ENCODE data around the gene ZNF511.
"Not testable (repeated sequence)": the region's sequence is repeated elsewhere in the genome, so short reads cannot be mapped to it uniquely, and the experiment has no call there.

The ZNF511 gene

GRCh38 chr10:133316732-133317131 lies 8.0 kb downstream of the ZNF511 start:
- DNase-seq = no peak

- peak; percentile 36 for DNase-seq
These were observed 9.9 kb downstream of the ZNF511 start for GRCh38 chr10:133318494-133319127.

GRCh38 chr10:133320852-133321422 lies 12.2 kb downstream of the ZNF511 start:
- DNase-seq = not testable (repeated sequence)

GRCh38 chr10:133322064-133322709 lies 13.5 kb downstream of the ZNF511 start:
- DNase-seq = not testable (repeated sequence)

GRCh38 chr10:133324198-133324792 lies 15.6 kb downstream of the ZNF511 start:
- no peak for DNase-seq

- DNase-seq = no peak
These were observed 16.1 kb downstream of the ZNF511 start for GRCh38 chr10:133324857-133325260.

- DNase-seq = no peak
These were observed 16.9 kb downstream of the ZNF511 start for GRCh38 chr10:133325440-133326222.

GRCh38 chr10:133326223-133326551 lies 17.5 kb downstream of the ZNF511 start:
- no peak for DNase-seq

GRCh38 chr10:133326745-133327650 lies 18.3 kb downstream of the ZNF511 start:
- DNase-seq = no peak

GRCh38 chr10:133327651-133328357 lies 19.1 kb downstream of the ZNF511 start:
- no peak for DNase-seq

- no peak for DNase-seq
These were observed 19.9 kb downstream of the ZNF511 start for GRCh38 chr10:133328358-133329343.

- DNase-seq = peak; percentile 76
These were observed 20.9 kb downstream of the ZNF511 start for GRCh38 chr10:133329491-133330202.

- DNase-seq = no peak
These were observed 24.4 kb downstream of the ZNF511 start for GRCh38 chr10:133332936-133333699.

- no peak for DNase-seq
These were observed 26.0 kb downstream of the ZNF511 start for GRCh38 chr10:133334503-133335245.

GRCh38 chr10:133335246-133336117 lies 26.8 kb downstream of the ZNF511 start:
- no peak for DNase-seq

GRCh38 chr10:133336118-133336576 lies 27.4 kb downstream of the ZNF511 start:
- no peak for DNase-seq

Data from amniotic stem cell (primary cell).